Measurements from ENCODE around the gene C1orf105.

The C1orf105 gene

DNA sequence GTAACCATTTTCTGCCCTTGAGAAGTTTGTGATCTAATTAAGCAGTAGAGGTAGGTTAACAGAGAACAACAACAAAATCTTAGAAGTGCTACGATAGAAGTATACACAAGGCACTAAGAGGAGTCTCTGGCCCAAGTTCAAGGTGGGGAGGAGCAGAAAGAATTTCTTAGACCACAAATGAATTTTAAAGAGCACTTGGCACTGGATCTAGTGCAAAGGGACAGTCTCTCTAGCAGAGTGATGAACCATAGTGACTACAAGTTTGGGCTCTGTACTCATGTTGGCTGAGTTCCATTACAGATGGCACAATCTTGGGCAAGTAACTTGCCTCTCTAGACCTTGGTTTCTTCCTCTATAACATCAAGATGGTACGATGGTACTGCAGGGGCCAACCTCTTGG lies 56.7 kb downstream of the C1orf105 start:
- TF ChIP-seq, protein P1, sequence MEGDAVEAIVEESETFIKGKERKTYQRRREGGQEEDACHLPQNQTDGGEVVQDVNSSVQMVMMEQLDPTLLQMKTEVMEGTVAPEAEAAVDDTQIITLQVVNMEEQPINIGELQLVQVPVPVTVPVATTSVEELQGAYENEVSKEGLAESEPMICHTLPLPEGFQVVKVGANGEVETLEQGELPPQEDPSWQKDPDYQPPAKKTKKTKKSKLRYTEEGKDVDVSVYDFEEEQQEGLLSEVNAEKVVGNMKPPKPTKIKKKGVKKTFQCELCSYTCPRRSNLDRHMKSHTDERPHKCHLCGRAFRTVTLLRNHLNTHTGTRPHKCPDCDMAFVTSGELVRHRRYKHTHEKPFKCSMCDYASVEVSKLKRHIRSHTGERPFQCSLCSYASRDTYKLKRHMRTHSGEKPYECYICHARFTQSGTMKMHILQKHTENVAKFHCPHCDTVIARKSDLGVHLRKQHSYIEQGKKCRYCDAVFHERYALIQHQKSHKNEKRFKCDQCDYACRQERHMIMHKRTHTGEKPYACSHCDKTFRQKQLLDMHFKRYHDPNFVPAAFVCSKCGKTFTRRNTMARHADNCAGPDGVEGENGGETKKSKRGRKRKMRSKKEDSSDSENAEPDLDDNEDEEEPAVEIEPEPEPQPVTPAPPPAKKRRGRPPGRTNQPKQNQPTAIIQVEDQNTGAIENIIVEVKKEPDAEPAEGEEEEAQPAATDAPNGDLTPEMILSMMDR (conservative IDR thresholded peaks at IDR 0.05), result no peak
- TF ChIP-seq ZFX (IDR thresholded peaks at IDR 0.05), result no peak
- no peak overlapping the region for H3K27ac ChIP-seq

DNA sequence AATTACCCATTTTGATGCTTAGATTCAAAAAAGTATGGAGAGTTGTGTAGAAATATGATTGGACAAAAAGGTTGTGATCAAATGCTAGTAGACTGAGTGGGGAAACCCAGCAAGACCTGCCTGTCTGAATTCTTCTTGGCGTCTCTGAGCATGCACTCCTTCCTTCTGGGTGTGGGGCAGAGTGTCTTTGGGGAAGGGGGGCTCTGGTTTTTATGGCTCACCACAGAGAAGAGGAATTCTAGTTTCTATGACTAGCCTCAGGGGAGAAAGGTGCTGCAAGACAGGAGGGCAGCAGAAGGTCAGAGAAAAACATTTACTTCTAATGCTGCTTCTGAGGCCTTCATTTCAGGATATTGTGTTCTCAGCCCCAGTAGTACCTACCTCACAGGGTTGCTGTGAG lies 57.3 kb downstream of the C1orf105 start:
- H3K27ac ChIP-seq, result no peak overlapping the region
- TF ChIP-seq, protein P1 (conservative IDR thresholded peaks at IDR 0.05), result no peak
- no peak for TF ChIP-seq ZFX (IDR thresholded peaks at IDR 0.05)

DNA sequence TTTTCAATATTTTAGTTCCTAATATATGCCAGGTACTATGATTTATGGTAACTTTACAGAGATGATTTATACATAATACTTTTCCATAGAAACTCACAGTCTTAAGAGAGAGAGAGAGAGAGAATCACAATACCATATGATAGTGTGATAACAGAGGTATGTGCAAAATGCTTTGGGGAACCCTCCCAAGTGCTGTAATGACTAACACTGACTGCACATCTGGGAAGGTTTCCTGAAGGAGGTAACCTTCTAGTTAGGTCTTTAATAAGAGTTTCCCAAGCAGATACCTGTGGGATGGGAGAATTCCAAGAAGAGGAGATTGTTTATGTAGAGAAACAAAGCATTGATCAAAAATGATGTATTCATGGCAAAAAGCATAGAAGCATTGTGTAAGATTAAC lies 58.0 kb downstream of the C1orf105 start:
- TF ChIP-seq, protein P1 (conservative IDR thresholded peaks at IDR 0.05), result no peak

DNA sequence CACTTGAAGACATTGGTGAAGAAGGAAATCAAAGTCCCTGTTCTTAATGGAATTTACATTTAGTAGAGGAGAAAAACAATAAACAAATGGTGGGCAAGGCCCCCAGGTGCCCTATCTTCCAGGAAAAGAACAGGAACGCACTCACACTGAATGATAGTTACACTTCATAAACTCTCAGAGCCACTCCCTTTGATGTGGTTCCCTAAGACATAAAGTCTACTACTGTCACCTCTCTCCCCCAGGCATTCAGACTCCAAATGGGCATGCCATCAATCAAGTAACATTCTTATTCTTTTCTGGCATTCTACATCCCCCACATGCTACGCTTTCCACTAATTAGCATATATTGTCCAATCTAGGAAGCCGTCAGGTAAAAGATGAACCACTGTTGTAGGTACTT lies 59.9 kb downstream of the C1orf105 start:
- TF ChIP-seq, protein P1 (conservative IDR thresholded peaks at IDR 0.05), result no peak
- TF ChIP-seq ZFX (IDR thresholded peaks at IDR 0.05), result no peak
- H3K27ac ChIP-seq, result no peak overlapping the region

More for the DNA sequence above, 58.0 kb downstream of the C1orf105 start:
- no peak overlapping the region for H3K27ac ChIP-seq

DNA sequence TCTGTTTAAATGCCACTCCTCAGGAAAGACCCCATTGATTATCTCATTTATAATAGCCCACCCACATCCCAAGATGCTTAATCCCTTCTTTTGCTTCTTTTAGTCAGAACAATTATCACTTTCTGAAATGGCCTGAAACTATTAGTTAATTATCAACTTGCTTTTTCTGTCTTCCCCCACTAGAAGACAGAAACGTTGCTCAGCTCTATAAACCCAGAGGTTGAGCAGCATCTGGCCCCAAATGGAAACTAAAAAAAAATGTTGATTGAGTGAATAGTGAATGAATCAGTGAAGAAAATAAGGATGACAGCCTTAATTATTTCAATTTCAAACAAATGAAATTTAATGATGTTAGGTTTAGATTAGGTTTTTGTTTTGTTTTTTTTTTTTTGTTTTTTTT lies 61.6 kb downstream of the C1orf105 start:
- no peak for TF ChIP-seq ZFX (IDR thresholded peaks at IDR 0.05)
- TF ChIP-seq, protein P1 (conservative IDR thresholded peaks at IDR 0.05), result no peak
- H3K27ac ChIP-seq, result no peak overlapping the region

DNA sequence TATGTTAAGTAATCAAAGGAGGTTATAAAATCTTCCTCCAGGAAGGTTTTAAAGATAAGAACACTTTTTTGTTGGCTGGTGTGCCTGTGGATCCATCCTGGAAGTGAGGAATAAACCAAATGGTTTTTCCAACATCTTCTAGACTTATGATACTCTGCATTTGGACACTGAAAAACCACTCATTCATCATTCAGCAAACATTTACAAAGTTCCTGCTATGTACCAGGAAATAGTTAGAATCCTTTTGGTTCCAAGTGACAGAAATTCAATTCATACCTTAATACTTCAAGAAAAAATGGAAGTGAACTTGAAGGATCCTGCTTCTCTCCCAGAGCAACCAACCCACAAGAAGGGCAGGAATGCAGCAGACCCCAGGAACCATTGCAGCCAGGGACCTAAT lies 63.0 kb downstream of the C1orf105 start:
- no peak overlapping the region for H3K27ac ChIP-seq
- TF ChIP-seq, protein P1 (conservative IDR thresholded peaks at IDR 0.05), result no peak
- TF ChIP-seq ZFX (IDR thresholded peaks at IDR 0.05), result no peak

DNA sequence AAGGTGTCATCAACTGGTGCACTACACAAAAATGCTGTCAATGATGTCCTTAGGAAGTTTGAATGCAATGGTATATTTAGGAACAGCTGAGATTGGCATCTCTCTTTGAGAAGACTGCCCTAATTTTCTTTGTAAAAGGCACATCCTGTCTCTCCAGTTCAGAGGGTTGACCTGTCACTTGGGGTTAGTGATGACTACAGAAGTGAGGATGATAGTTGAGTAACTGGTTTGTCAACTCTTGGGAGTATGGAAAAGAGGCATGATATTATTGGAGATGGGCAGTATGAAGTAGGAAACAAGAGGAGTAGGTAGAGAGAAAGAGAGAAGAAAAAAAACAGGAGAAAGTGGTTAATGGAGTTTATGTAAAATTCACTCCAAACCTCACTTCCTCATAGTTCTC lies 63.8 kb downstream of the C1orf105 start:
- no peak overlapping the region for H3K27ac ChIP-seq
- TF ChIP-seq ZFX (IDR thresholded peaks at IDR 0.05), result no peak
- TF ChIP-seq, protein P1 (conservative IDR thresholded peaks at IDR 0.05), result no peak
